Measurements from ENCODE around the gene ATRNL1. TPM values are rescaled to one million over a fixed set of nuclear protein-coding genes. Genes with fewer than 3 reads are reported as not detected.

ATRNL1 gene
- total RNA-seq, 1 experiment from 2014 or later: 28.7 TPM

Other genes with a start within 250 kb of the ATRNL1 start
- 22.3 to 27.8 TPM (median 25.5 TPM) in 3 replicates for gene TRUB1, start 155.2 kb upstream of the ATRNL1 start, total RNA-seq (2021)